Ascending aorta (tissue), 2 donors: Measurements from ENCODE around the gene DUOX1. TPM values are rescaled to one million over a fixed set of nuclear protein-coding genes. Genes with fewer than 3 reads are reported as not detected.

Experiments used
- DNase-seq, 2 donors: peaks; one replicate each; pipeline ENCODE4 v3.0.0-alpha.2; 2019; ENCODE audit warnings: low spot score in 2 of 2
- H3K27ac ChIP-seq, 2 donors: fragments of 200-600 bp; sonication (generic); one replicate each; pipeline ENCODE4 v1.5.1; 2016 to 2017; ENCODE audit warnings: mild to moderate bottlenecking in 1 of 2
- H3K27me3 ChIP-seq: fragments of 200-600 bp; sonication (generic); one replicate; pipeline ENCODE4 v1.5.1; 2017
- H3K36me3 ChIP-seq, 2 donors: fragments of 200-600 bp; sonication (generic); one replicate each; pipeline ENCODE4 v1.5.1; 2016
- H3K4me1 ChIP-seq, 2 donors: fragments of 200-600 bp; sonication (generic); one replicate each; pipeline ENCODE4 v1.5.1; 2016 to 2017; ENCODE audit warnings: mild to moderate bottlenecking in 1 of 2
- H3K4me3 ChIP-seq, 2 donors: fragments of 200-600 bp; sonication (generic); one replicate each; pipeline ENCODE4 v1.5.1; 2016 to 2017; ENCODE audit warnings: mild to moderate bottlenecking in 1 of 2
- H3K9me3 ChIP-seq, 2 donors: fragments of 200-600 bp; sonication (generic); one replicate each; pipeline ENCODE4 v1.5.1; 2016
- intact Hi-C: fragments of 100-400 bp; cut with DNase I; formaldehyde crosslinking; loops from one replicate; pipeline ENCODE4 v1.15.1; 2023
- total RNA-seq: library from RNA; depleted of rRNA; stranded (reverse); fragments of >200 nt; gene quantifications from one replicate; pipeline ENCODE4 v1.1.0, GENCODE V29; 2016
- TF ChIP-seq, protein P1 (sequence below), 3 experiments: fragments of 200-600 bp in 2 of 3; fragments of 450-650 bp in 1 of 3; sonication (generic) in 2 of 3; IDR thresholded peaks; one replicate each; pipeline ENCODE4 v1.5.1; 2016 to 2019; ENCODE audit warnings: antibody characterized with exemption in 3 of 3, mild to moderate bottlenecking in 1 of 3, moderate library complexity in 1 of 3

DUOX1 gene
- total RNA-seq, 1 donor from 2014 or later = 2.7 TPM

DNA sequence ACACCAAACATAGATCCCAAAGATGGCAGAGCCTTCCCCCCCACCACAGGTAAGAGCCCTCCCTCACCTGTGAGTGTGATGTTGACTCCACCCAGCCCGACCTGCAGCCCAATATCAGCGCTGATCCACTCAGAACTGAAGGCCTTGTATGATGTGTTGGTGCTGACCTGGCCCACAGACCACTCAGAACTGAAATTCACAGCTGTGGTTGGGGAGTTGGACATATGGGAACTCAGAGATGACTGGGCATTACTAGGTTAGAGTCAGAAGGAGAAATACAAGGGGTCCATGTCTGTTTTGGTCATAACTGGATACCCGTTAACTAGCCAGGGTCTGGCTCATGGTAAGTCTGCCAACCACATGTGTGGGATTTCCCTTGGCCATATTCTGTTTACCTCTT, 8.8 kb upstream of the DUOX1 start:
- Histone ChIP-seq H3K27me3 (peaks cover 11% of the 10 kb centered on the region), H3K27ac (no peak overlapping the region), H3K36me3 (no peaks in the 10 kb centered on the region), H3K4me1 (peaks cover 7 to 8% of the 10 kb centered on the region in 2 donors), H3K4me3 (no peak overlapping the region), H3K9me3 (no peaks in the 10 kb centered on the region)
- intact Hi-C loops = no loop called here
- no peak for DNase-seq
- TF ChIP-seq, protein P1, sequence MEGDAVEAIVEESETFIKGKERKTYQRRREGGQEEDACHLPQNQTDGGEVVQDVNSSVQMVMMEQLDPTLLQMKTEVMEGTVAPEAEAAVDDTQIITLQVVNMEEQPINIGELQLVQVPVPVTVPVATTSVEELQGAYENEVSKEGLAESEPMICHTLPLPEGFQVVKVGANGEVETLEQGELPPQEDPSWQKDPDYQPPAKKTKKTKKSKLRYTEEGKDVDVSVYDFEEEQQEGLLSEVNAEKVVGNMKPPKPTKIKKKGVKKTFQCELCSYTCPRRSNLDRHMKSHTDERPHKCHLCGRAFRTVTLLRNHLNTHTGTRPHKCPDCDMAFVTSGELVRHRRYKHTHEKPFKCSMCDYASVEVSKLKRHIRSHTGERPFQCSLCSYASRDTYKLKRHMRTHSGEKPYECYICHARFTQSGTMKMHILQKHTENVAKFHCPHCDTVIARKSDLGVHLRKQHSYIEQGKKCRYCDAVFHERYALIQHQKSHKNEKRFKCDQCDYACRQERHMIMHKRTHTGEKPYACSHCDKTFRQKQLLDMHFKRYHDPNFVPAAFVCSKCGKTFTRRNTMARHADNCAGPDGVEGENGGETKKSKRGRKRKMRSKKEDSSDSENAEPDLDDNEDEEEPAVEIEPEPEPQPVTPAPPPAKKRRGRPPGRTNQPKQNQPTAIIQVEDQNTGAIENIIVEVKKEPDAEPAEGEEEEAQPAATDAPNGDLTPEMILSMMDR (IDR thresholded peaks at IDR 0.05) = no peak

DNA sequence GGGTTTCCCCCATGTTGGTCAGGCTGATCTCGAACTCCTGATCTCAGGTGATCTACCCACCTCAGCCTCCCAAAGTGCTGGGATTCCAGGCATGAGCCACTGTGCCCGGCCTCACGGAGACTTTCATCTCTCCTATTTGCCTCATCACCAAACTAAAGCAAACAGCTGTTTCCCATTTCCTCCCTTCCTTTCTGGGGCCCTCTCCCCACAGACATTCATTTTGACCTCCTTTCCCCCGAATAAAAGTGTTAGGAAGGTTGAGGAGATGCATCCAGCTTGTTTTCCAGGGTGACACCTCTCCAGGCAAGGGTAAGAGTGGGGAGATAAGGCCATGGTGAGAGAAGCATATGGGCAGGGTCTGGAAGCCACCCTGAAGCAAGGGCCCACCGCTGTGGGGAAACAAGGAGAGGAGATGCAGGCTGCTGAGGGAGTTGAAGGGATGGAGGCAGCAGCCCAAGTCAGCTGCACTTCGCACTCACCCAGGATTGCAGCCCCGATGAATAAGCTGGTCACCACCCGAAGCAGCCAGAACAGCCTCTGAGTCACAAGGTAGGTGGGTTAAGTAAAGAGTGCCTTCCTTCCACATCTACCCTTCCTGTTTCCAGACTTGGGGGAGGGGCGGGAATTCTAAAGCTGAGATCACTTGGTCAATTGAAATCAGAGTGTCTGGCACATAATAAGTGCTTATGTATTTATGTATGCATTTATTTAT, 7.9 kb upstream of the DUOX1 start:
- Histone ChIP-seq H3K4me1 (peaks cover 3 to 5% of the 10 kb centered on the region in 2 donors), H3K27ac (no peak overlapping the region), H3K4me3 (no peak overlapping the region), H3K36me3 (no peaks in the 10 kb centered on the region), H3K27me3 (peaks cover 11% of the 10 kb centered on the region), H3K9me3 (no peaks in the 10 kb centered on the region)
- TF ChIP-seq, protein P1 (IDR thresholded peaks at IDR 0.05) = no peak
- intact Hi-C loops = no loop called here
- DNase-seq = no peak

DNA sequence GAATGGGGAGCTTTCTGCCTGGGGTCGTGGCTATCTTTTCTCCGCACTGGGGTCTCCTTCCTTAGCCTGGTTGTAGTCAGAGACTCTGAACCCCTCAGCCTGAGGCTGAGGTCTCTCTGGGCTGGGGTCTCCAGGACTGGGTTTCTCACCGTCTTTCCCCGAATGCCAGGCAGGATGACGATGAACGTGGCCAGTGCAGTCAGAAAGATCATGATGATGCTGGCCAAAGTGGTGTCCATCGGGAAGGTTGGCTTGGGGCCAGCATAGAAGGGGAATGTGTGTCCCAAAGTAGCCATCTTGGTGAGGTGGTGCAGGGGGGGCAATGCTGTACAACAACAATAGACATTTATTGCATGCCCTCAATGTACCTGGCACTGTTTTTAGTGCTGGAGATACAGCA, 7.1 kb upstream of the DUOX1 start:
- no peak overlapping the region for H3K4me3 ChIP-seq
- TF ChIP-seq, protein P1 (IDR thresholded peaks at IDR 0.05) = no peak
- H3K36me3 ChIP-seq = no peaks in the 10 kb centered on the region
- peaks cover 0 to under 1% of the 10 kb centered on the region in 2 donors for H3K4me1 ChIP-seq
- no peak overlapping the region for H3K27ac ChIP-seq
- intact Hi-C loops = no loop called here
- H3K9me3 ChIP-seq = no peaks in the 10 kb centered on the region
- DNase-seq = no peak
- H3K27me3 ChIP-seq = peaks cover 4% of the 10 kb centered on the region

DNA sequence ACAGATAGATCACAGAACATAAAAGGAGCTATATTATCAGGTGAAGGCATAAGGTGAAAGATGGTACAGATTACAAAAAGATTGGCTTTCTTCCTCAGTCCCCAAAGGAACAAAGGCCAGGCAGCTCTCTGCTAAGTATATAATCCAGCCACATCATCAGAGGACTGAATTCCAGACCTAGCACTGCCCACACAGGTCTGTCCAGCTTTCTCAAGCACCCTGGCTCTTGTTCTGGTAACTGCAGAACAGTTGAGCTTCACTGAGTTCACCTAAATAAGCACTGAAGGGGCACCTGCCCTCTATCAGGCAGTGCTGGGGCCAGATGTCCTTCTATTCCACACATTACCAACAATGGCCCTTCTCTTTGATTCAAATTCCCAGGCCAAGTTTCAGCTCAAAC, 6.4 kb upstream of the DUOX1 start:
- TF ChIP-seq, protein P1 (IDR thresholded peaks at IDR 0.05) = no peak
- Histone ChIP-seq H3K36me3 (no peaks in the 10 kb centered on the region), H3K4me1 (no peaks in the 10 kb centered on the region), H3K4me3 (no peak overlapping the region), H3K9me3 (no peaks in the 10 kb centered on the region), H3K27ac (no peak overlapping the region), H3K27me3 (peaks cover 3% of the 10 kb centered on the region)
- no peak for DNase-seq
- intact Hi-C loops = no loop called here

DNA sequence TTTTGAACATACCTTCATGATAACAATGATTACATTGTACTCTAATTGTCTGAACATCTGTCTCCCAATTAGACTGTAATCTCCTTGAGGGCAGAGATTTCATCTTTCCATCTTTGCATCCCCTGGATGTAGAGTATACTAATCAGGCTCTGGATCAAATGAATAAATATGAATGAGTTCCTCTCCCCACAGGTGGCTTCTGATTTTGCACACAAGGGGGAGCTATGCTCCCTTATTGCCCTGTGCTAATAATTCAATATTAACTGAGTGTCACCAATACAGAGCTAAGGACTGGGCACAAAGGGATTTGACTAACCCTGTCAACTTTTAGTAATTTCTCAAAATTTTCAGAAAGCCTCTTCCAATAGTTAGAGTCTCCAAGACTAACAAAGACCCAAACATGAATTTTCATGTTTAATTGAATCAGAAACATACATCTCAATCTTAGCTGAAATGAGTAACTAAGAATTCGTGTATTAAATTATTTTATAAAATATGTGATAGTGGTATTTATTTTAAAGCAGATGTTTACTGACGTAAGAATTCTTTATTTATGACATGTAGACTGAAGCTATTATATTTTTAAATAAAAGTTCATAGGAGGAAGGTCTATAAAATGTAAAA, 3.1 kb upstream of the DUOX1 start:
- intact Hi-C loops = no loop called here
- DNase-seq = no peak
- no peaks in the 10 kb centered on the region for H3K4me1 ChIP-seq
- TF ChIP-seq, protein P1 (IDR thresholded peaks at IDR 0.05) = peak in 2 of 3 experiments; percentile 34 to 37
- H3K36me3 ChIP-seq = no peaks in the 10 kb centered on the region
- no peak overlapping the region for H3K4me3 ChIP-seq
- peaks cover 6% of the 10 kb centered on the region for H3K27me3 ChIP-seq
- no peak overlapping the region for H3K27ac ChIP-seq
- H3K9me3 ChIP-seq = no peaks in the 10 kb centered on the region
